ENCODE measurements around the gene FHOD3. TPM values are rescaled to one million over a fixed set of nuclear protein-coding genes. Genes with fewer than 3 reads are reported as not detected.

FHOD3 gene
- total and polyA plus RNA-seq, 11 donors, result 109 to 532 (median 262) TPM

GRCh38 chr18:36673452-36673851 lies 375.9 kb downstream of the FHOD3 start:
- TF ChIP-seq POLR2A (IDR thresholded peaks at IDR 0.05), result no peak
- TF ChIP-seq CTCF (IDR thresholded peaks at IDR 0.05), result no peak

DNA sequence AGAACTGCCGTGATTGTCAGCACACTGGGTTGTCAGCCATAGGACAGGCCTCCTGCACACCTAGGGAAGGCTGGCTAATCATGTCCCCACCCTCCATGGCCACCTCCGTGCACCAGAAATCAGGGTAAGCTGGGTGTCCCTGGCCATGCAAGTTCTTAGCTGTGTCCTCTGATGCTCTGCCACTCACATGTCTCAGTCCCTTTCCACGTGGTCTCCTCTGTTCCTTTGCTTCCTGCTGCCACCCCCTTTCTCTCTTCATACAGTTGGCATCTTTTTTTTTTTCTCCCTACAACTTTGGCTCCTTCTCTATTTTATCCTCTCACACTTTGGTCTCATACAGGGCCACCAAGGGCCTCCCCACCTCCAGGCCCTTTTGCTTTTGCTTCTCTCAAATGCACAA lies 377.6 kb downstream of the FHOD3 start:
- intact Hi-C loops (cut with DNase I), result no loop called here
- H3K9me3 ChIP-seq, result peaks cover 0 to 13% (median 3%) of the 10 kb centered on the region in 12 donors
- no peak for DNase-seq
- no peak for TF ChIP-seq CTCF (IDR thresholded peaks at IDR 0.05)
- no peak for TF ChIP-seq POLR2A (IDR thresholded peaks at IDR 0.05)
- H3K4me3 ChIP-seq, result no peak overlapping the region
- H3K4me1 ChIP-seq, result peaks cover 0 to 14% (median 0%) of the 10 kb centered on the region in 12 donors
- H3K27me3 ChIP-seq, result no peaks in the 10 kb centered on the region
- ATAC-seq, result peak in 1 of 4 donors; percentile 23
- 77 to 91% (median 84%) methylated on average over 3 of the region's 3 CpGs for WGBS, 4 donors
- H3K27ac ChIP-seq, result no peak overlapping the region
- peaks cover 0 to 10% (median 0%) of the 10 kb centered on the region in 9 donors for H3K36me3 ChIP-seq

More at GRCh38 chr18:36673452-36673851, 375.9 kb downstream of the FHOD3 start:
- peaks cover 0 to 14% (median 0%) of the 10 kb centered on the region in 12 donors for H3K4me1 ChIP-seq
- no peaks in the 10 kb centered on the region for H3K27me3 ChIP-seq
- ATAC-seq (peak in 2 of 4 donors; percentile 22 to 35), DNase-seq (no peak)
- intact Hi-C loops (cut with DNase I), result no loop called here
- 58 to 74% (median 61%) methylated on average over 3 of the region's 3 CpGs for WGBS, 4 donors
- peaks cover 0 to 13% (median 3%) of the 10 kb centered on the region in 12 donors for H3K9me3 ChIP-seq
- H3K36me3 ChIP-seq, result peaks cover 0 to 8% (median 0%) of the 10 kb centered on the region in 9 donors
- no peak overlapping the region for H3K27ac ChIP-seq
- peak overlapping the region in 1 of 12 donors; percentile 8 for H3K4me3 ChIP-seq

DNA sequence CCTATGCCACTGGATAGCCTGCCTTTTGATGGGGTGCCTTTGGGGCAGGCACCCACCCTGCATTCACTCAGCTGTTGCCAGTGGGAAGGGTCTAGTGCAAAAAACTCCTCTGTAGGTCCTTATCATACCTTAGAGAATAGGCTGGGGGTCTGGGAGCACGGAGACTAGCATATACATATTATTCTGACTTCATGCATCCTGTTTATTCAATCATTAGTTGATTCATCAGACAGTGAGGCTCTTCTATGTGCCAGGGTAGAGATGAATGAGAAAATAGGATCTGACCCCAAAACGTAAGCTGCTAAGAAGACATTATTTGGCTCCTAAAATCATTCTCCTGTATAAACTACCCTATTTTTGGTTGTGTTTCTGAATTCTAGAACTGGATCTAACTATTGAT lies 378.0 kb downstream of the FHOD3 start:
- 62 to 86% (median 73%) methylated on average over 2 of the region's 2 CpGs for WGBS, 4 donors
- ATAC-seq, result no peak
- Histone ChIP-seq H3K4me1 (peaks cover 0 to 14% (median 0%) of the 10 kb centered on the region in 12 donors), H3K27me3 (no peaks in the 10 kb centered on the region), H3K36me3 (peaks cover 0 to 12% (median 0%) of the 10 kb centered on the region in 9 donors), H3K27ac (no peak overlapping the region), H3K9me3 (peaks cover 0 to 13% (median 3%) of the 10 kb centered on the region in 12 donors), H3K4me3 (no peak overlapping the region)
- intact Hi-C loops (cut with DNase I), result no loop called here
- no peak for DNase-seq
- TF ChIP-seq CTCF (IDR thresholded peaks at IDR 0.05) (no peak), POLR2A (IDR thresholded peaks at IDR 0.05) (no peak)

DNA sequence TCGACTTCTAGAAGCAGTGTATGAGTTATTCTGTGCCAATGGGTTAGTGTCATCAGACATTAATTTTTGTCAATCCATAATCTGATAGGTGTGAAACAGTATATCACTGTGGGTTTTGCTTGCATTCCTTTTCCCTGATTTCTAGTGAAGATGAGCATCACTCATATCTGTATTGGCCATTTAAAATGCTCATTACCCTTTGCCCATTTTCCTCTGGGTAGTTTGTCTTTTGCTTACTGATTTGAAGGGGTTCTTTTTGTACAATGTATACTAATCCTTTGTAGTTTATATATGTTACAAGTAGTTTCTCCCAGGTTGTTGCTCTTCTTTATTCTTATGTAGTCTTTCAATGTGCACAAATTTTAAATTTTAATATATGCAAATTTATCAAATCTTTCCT lies 379.1 kb downstream of the FHOD3 start:
- Histone ChIP-seq H3K27ac (no peak overlapping the region), H3K4me1 (peaks cover 0 to 14% (median 0%) of the 10 kb centered on the region in 12 donors), H3K4me3 (no peak overlapping the region), H3K9me3 (peaks cover 0 to 13% (median 3%) of the 10 kb centered on the region in 12 donors), H3K36me3 (peaks cover 0 to 12% (median 0%) of the 10 kb centered on the region in 9 donors), H3K27me3 (no peaks in the 10 kb centered on the region)
- no peak for TF ChIP-seq CTCF (IDR thresholded peaks at IDR 0.05)
- no peak for TF ChIP-seq POLR2A (IDR thresholded peaks at IDR 0.05)
- intact Hi-C loops (cut with DNase I), result no loop called here
- 0 to 26% (median 0%) methylated on average over 1 of the region's 1 CpG for WGBS, 4 donors
- ATAC-seq, result no peak
- no peak for DNase-seq
